Heart right ventricle (tissue), 16 donors: Measurements from ENCODE around the gene ALDH3B1. TPM values are rescaled to one million over a fixed set of nuclear protein-coding genes. Genes with fewer than 3 reads are reported as not detected.

Source experiments
- ATAC-seq, 8 donors: fragments of 200-7000 bp; cut with Tn5 transposase; one replicate each; pipeline ENCODE4 v1.9.1; 2020; ENCODE audit warnings: mild to moderate bottlenecking in 8 of 8, moderate library complexity in 8 of 8, moderate number of reproducible peaks in 1 of 8
- DNase-seq, 2 donors: peaks; one replicate each; pipeline ENCODE4 v3.0.0-alpha.2; 2020
- H3K27ac ChIP-seq, 10 donors: fragments of 200-600 bp; sonication (generic) in 2 of 10; one replicate each; pipeline versions ENCODE4 v1.5.0 to v1.8.0; 2020 to 2022; ENCODE audit warnings: mild to moderate bottlenecking in 3 of 10
- H3K27me3 ChIP-seq, 7 donors: fragments of 200-600 bp; one replicate each; pipeline ENCODE4 v1.8.0; 2021 to 2022; ENCODE audit warnings: mild to moderate bottlenecking in 2 of 7
- H3K36me3 ChIP-seq, 9 donors: fragments of 200-600 bp; sonication (generic) in 1 of 9; one replicate each; pipeline versions ENCODE4 v1.5.0 to v1.8.0; 2020 to 2022; ENCODE audit warnings: mild to moderate bottlenecking in 2 of 9
- H3K4me1 ChIP-seq, 9 donors: fragments of 200-600 bp; sonication (generic) in 1 of 9; one replicate each; pipeline versions ENCODE4 v1.5.0 to v1.8.0; 2020 to 2022; ENCODE audit warnings: mild to moderate bottlenecking in 4 of 9
- H3K4me3 ChIP-seq, 10 donors: fragments of 200-600 bp; sonication (generic) in 2 of 10; one replicate each; pipeline versions ENCODE4 v1.5.0 to v1.8.0; 2020 to 2022; ENCODE audit warnings: mild to moderate bottlenecking in 7 of 10, moderate library complexity in 2 of 10
- H3K9me3 ChIP-seq, 11 donors: fragments of 200-600 bp in 10 of 11; sonication (generic) in 2 of 11; one replicate each; pipeline versions ENCODE4 v1.5.0 to v1.8.0; 2013 to 2022; ENCODE audit warnings: mild to moderate bottlenecking in 2 of 11, control low read depth in 1 of 11, moderate library complexity in 1 of 11
- WGBS, 2 donors: extraction: QIAGEN DNeasy Blood & Tissue Kit; methylation state at CpG; one replicate each; pipeline ENCODE4 v1.1.7; 2013; ENCODE audit warnings: inconsistent platforms in 1 of 2; 5-methylcytosine and 5-hydroxymethylcytosine counted together
- intact Hi-C, 10 donors: fragments of 100-400 bp; cut with DNase I; formaldehyde crosslinking; loops; one replicate each; pipeline versions ENCODE4 v1.11.1 to v1.14.2; 2022
- polyA plus RNA-seq, 2 donors: library from polyadenylated mRNA; stranded (reverse); fragments of 200-250 nt; gene quantifications; one replicate each; pipeline ENCODE4 v1.2.3, GENCODE V29; 2013
- total RNA-seq, 10 donors: library from RNA; stranded (reverse); fragmentation: NEBNext Ultra II Directional in 3 of 10; extraction: Animal tissue kit (Norgen Biotek cat#: 25700) in 3 of 10; gene quantifications; one replicate each; pipeline versions ENCODE4 v1.2.1 to v1.2.4, GENCODE V29; 2021 to 2023
- TF ChIP-seq, protein P1 (sequence below), 9 donors: fragments of 200-600 bp; sonication (generic) in 2 of 9; IDR thresholded peaks; one replicate each; pipeline versions ENCODE4 v1.5.0 to v1.8.0; 2021 to 2022; ENCODE audit warnings: antibody characterized with exemption in 9 of 9, mild to moderate bottlenecking in 5 of 9, moderate library complexity in 1 of 9
- donor health status: Arrhythmogenic right ventricular cardiomyopathy.
- donor health status: ischemic (EF 13 %, LVEDD 7.1; RV severe dilation, severe dysfunction).
- donor health status: healthy with polysubstance abuse.
- donor health status: DM: no; HTN: yes; CAD: no.
- donor health status: DM: no; HTN: no; CAD: no.
- donor health status: ischemic (EF 25% LVEDD 6.9; RV normal size, moderate dysfunction).
- donor health status: ischemic (EF 25% LVEDD 5.7; RV mildly dilated, moderate dysfunction).
- donor health status: healthy.
- donor health status: DM: yes; HTN: yes; CAD: no.
- donor health status: Ischemic cardiomyopathy.
- donor health status: ischemic (EF 35%, LVEDD 5.7; RV mildly dilated, moderate dysfunction).
- donor health status: nonischemic (EF 11% LVEDD 7.7; RV severe dilation, severe dysfunction).
- donor health status: DM: yes; HTN: yes; CAD: no.
- donor health status: PGD.
- donor health status: ischemic (EF 29% LVEDD 5.4; RV normal size, mild dysfunction).
- donor health status: nonischemic (EF 23%, LVEDD 6.1; RV moderate dilation, normal function).

Gene ALDH3B1
- total and polyA plus RNA-seq, 12 donors = 2.1 to 11.0 (median 4.3) TPM

DNA sequence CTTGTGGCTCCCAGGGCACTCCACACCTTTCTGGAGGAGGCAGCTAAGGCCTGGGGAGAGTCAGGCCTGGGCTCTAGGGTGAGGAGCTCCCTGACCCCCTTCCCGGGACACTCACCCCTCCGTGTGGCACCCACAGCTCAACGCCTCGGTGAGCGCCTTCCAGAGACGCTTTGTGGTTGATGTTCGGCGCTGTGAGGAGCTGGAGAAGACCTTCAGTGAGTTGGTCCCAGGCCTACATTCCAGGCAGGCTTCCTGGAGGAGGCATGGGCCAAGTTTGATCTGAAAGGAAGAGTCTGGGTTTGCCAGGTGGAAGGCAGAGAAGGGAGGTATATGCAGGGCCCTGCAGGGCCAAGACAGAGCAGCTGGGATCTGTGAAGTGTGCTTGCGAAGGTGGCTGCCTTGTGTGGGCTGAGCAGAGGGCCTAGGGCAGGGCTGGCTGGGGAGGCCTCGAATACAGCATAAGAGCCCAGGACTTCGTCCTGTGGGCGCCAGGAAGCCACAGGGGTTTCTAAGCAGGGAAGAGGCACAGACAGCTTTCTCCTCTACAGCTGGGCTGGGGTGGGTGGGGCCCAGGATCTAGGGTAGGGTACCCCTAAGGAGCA lies 31.6 kb downstream of the ALDH3B1 start:
- 85 to 90% methylated on average over 12 of the region's 12 CpGs for WGBS, 2 donors

DNA sequence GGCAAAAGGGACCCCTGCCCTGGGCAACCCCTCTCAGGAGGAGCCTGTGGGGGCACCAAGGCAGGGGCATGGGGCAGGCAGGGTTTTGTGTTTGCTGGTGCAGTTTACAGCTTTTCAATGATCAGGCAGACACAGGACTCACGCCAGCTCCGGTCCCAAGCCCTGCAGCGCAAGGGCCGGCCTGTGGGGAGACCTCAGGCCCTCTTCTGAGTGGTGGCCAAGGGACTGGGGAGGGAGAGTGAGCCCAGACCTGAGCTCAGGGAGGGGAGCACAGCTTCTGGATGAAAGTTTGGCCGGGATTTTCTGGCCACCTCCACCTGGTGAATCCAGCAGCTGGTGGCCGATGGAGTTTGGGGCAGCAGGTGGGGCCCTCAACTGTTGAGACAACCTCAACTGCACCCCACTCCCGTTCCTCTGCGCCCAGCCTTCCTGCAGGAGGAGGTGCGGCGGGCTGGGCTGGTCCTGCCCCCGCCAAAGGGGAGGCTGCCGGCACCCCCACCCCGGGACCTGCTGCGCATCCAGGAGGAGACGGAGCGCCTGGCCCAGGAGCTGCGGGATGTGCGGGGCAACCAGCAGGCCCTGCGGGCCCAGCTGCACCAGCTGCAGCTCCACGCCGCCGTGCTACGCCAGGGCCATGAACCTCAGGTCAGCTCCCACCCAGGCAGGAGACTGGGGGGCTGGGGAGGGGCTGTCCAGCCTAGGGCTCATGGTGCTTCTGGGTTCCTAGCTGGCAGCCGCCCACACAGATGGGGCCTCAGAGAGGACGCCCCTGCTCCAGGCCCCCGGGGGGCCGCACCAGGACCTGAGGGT lies 32.3 kb downstream of the ALDH3B1 start:
- DNase-seq = no peak
- intact Hi-C loops = no loop called here
- WGBS, 2 donors = 89 to 94% methylated on average over 27 of the region's 27 CpGs
- no peak overlapping the region for H3K27ac ChIP-seq
- H3K36me3 ChIP-seq = peaks cover 0 to 63% (median 0%) of the 10 kb centered on the region in 9 donors
- ATAC-seq = no peak
- peaks cover 13 to 42% (median 28%) of the 10 kb centered on the region in 9 donors for H3K4me1 ChIP-seq
- no peaks in the 10 kb centered on the region for H3K9me3 ChIP-seq
- TF ChIP-seq, protein P1, sequence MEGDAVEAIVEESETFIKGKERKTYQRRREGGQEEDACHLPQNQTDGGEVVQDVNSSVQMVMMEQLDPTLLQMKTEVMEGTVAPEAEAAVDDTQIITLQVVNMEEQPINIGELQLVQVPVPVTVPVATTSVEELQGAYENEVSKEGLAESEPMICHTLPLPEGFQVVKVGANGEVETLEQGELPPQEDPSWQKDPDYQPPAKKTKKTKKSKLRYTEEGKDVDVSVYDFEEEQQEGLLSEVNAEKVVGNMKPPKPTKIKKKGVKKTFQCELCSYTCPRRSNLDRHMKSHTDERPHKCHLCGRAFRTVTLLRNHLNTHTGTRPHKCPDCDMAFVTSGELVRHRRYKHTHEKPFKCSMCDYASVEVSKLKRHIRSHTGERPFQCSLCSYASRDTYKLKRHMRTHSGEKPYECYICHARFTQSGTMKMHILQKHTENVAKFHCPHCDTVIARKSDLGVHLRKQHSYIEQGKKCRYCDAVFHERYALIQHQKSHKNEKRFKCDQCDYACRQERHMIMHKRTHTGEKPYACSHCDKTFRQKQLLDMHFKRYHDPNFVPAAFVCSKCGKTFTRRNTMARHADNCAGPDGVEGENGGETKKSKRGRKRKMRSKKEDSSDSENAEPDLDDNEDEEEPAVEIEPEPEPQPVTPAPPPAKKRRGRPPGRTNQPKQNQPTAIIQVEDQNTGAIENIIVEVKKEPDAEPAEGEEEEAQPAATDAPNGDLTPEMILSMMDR (IDR thresholded peaks at IDR 0.05) = no peak
- H3K4me3 ChIP-seq = no peak overlapping the region
- no peaks in the 10 kb centered on the region for H3K27me3 ChIP-seq

More for the DNA sequence above, 31.6 kb downstream of the ALDH3B1 start:
- H3K4me3 ChIP-seq = no peak overlapping the region
- H3K27ac ChIP-seq = peak overlapping the region in 5 of 10 donors; percentile 94 to 97 (median 94)
- intact Hi-C loops = no loop called here
- DNase-seq = no peak
- peaks cover 0 to 56% (median 0%) of the 10 kb centered on the region in 9 donors for H3K36me3 ChIP-seq
- H3K4me1 ChIP-seq = peaks cover 19 to 50% (median 34%) of the 10 kb centered on the region in 9 donors
- no peaks in the 10 kb centered on the region for H3K9me3 ChIP-seq
- no peak for ATAC-seq
- H3K27me3 ChIP-seq = no peaks in the 10 kb centered on the region
- TF ChIP-seq, protein P1 (IDR thresholded peaks at IDR 0.05) = no peak

DNA sequence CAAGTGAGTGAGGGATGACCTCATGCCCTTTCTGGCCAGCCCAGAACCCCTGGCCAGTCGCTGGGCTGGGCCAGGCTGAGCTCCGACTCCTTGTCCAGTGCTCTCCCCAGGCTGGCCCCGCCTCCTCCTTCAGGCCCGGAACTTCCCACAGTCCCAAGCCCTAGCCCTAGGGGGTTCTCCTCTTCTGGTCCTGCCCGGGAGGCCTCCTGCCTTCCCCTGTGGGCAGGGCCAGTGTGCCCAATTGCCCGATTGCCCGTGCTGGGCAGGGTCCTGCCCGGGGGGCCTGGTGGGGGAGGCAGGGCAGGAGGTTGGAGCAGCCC lies 32.9 kb downstream of the ALDH3B1 start:
- ATAC-seq (no peak), DNase-seq (no peak)
- intact Hi-C loops = no loop called here
- 80% methylated on average over 8 of the region's 8 CpGs for WGBS, 2 donors
- H3K9me3 ChIP-seq = no peaks in the 10 kb centered on the region
- TF ChIP-seq, protein P1 (IDR thresholded peaks at IDR 0.05) = no peak
- no peak overlapping the region for H3K27ac ChIP-seq
- peaks cover 0 to 69% (median 0%) of the 10 kb centered on the region in 9 donors for H3K36me3 ChIP-seq
- peaks cover 8 to 37% (median 22%) of the 10 kb centered on the region in 9 donors for H3K4me1 ChIP-seq
- H3K4me3 ChIP-seq = no peak overlapping the region
- H3K27me3 ChIP-seq = no peaks in the 10 kb centered on the region

DNA sequence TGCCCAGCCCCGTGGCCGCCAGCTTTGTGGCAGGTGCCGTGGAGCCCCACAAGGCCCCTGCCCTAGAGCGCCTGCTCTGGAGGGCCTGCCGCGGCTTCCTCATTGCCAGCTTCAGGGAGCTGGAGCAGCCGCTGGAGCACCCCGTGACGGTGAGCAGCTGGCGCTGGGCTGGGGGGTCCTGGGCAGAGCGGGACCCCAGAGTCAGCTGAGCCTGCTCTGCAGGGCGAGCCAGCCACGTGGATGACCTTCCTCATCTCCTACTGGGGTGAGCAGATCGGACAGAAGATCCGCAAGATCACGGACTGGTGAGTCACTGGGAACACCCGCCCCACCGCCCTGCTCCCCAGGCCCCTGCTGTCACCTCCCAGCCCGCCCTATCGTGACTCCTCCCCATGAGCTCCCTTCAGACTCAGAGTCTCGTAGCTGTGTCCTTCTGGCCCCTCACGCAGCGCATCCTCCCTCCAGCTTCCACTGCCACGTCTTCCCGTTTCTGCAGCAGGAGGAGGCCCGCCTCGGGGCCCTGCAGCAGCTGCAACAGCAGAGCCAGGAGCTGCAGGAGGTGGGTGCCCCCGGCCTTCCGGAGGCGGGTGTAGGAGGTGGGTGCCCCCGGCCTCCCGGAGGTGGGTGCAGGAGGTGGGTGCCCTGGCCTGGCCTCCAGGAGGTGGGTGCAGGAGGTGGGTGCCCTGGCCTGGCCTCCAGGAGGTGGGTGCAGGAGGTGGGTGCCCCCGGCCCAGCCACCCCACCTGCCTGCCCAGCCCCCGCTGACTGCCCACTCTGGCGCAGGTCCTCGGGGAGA lies 33.4 kb downstream of the ALDH3B1 start:
- no peak for DNase-seq

More for the DNA sequence above, 33.4 kb downstream of the ALDH3B1 start:
- Histone ChIP-seq H3K9me3 (no peaks in the 10 kb centered on the region), H3K4me3 (no peak overlapping the region), H3K4me1 (peaks cover 4 to 31% (median 16%) of the 10 kb centered on the region in 9 donors), H3K27ac (no peak overlapping the region), H3K27me3 (no peaks in the 10 kb centered on the region), H3K36me3 (peaks cover 0 to 74% (median 0%) of the 10 kb centered on the region in 9 donors)
- TF ChIP-seq, protein P1 (IDR thresholded peaks at IDR 0.05) = no peak
- intact Hi-C loops = no loop called here
- 90% methylated on average over 34 to 36 of the region's 36 CpGs for WGBS, 2 donors
- ATAC-seq = no peak
